ENCODE measurements around the gene TNK1.

- TF ChIP-seq, protein P1, sequence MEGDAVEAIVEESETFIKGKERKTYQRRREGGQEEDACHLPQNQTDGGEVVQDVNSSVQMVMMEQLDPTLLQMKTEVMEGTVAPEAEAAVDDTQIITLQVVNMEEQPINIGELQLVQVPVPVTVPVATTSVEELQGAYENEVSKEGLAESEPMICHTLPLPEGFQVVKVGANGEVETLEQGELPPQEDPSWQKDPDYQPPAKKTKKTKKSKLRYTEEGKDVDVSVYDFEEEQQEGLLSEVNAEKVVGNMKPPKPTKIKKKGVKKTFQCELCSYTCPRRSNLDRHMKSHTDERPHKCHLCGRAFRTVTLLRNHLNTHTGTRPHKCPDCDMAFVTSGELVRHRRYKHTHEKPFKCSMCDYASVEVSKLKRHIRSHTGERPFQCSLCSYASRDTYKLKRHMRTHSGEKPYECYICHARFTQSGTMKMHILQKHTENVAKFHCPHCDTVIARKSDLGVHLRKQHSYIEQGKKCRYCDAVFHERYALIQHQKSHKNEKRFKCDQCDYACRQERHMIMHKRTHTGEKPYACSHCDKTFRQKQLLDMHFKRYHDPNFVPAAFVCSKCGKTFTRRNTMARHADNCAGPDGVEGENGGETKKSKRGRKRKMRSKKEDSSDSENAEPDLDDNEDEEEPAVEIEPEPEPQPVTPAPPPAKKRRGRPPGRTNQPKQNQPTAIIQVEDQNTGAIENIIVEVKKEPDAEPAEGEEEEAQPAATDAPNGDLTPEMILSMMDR (conservative IDR thresholded peaks at IDR 0.05; ENCODE audit: low read depth, low read length) = no peak
- TF ChIP-seq EZH2 (IDR thresholded peaks at IDR 0.05; ENCODE audit: borderline replicate concordance, low read depth, low read length, poor library complexity, severe bottlenecking) = no peak
Observed at GRCh38 chr17:7413346-7413985, 32.6 kb downstream of the TNK1 start.
